Measurements from ENCODE around the gene SMURF1.

SMURF1 gene

DNA sequence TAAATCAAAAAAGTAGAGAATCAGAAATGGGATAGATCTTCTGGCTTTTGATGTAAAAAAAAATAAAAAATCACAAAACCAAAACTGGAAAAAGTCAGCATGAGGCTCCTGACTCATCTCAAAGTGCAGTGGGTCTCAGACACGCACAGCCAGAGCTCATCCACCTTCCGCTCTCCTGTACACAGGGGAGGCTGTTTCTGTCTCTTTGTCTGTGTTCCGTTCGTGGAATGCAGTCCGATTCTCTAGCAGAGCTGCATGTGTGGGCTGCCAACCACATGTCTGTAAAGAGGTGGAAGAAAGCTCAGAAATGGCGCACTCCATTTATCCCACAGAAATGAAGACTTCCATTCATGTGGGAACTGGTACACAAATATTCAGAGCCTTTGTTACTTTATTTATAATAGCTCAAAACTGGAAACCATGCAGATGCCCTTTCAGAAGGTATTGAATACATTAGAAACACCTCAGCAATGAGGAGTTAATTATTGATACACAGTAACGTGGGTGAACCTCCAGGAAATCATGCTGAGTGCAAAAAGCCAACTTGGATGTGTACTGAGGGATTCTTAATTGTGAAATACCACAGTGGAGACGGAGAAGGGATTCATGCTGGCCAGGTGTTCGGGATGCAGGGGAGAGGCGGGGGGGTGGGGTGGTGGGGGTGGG is 142.3 kb downstream of the SMURF1 start:
- DNase-seq = no peak

GRCh38 chr7:99000904-99001465 is 142.9 kb downstream of the SMURF1 start:
- DNase-seq = no peak

DNA sequence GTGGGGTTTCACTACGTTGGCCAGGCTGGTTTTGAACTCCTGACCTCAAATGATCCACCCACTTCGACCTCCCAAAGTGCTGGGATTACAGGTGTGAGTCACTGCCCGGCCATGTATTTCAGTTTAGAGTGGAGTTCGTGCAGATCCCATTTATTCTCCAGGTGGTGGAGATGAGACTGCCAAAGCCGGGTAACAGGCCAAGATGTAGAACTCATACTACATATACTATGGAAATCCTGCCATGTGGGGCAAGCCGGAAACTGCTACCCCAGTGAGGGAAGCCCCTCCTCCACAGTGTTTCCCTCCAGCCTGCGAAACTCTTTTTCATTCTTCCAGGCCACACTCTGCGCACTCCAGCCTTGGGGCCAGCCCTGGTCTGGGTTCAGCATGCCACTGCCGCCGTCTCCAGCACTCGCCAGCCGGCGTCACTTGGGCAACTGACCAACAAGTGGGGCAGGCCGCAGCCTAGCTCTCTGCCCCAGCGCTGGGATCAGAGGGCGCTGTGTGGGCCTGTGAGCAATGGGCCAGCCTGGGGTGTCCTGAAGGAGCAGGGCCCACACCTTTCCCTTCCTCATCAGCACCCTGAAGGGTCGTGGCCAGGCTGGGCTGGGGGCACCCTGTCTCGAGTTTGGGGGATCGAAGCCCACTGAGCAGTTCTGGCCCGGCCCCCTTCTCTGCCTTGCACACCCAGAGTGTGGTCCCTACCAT is 143.6 kb downstream of the SMURF1 start:
- no peak for DNase-seq

GRCh38 chr7:98998821-98999725 is 144.8 kb downstream of the SMURF1 start:
- DNase-seq = no peak

- no peak for DNase-seq
These were observed 146.1 kb downstream of the SMURF1 start for GRCh38 chr7:98997846-98998245.

DNA sequence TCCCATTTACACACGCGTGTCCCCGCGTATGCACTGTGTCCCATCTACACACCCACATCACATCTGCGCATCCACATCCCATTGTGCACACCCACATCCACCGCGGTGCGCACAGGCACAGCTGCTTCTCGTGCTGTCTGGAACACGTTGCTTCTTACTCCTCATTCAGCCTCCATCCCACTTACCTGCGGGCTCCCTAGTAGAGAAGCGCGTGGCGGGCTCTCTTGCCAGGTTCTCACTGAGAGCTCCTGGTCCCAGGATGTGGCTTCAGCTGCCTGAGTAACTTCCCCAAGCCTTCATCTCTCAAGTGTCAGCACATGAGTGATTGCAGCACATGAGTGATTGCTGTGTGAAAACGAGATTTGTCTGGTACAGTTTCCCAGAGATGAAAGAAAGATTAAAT is 147.8 kb downstream of the SMURF1 start:
- no peak for DNase-seq

DNA sequence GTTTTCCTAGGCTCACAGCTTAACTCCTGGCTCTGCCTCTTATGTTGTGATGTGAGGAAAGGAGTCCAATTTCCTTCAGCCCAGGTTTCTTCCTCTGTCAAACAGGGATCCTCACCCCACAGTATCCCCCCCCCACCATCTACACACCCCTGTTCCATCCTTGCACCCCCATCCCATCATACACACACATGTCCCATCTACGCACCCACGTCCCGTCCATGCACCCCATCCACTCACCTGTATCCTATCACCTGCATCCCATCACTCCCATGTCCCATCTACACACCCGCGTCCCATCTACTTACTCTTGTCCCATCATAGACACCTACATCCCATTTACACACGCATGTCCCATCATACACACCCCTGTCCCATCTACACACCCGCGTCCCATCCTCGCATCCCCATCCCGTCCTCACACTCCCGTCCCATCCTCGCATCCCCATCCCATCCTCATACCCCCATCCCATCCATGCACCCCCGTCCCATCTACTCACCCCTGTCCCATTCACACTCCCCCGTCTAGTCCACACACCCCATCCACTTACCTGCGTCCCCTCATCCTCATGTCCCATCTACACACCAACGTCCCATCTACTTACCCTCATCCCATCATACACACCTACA is 148.3 kb downstream of the SMURF1 start:
- no peak for DNase-seq

DNA sequence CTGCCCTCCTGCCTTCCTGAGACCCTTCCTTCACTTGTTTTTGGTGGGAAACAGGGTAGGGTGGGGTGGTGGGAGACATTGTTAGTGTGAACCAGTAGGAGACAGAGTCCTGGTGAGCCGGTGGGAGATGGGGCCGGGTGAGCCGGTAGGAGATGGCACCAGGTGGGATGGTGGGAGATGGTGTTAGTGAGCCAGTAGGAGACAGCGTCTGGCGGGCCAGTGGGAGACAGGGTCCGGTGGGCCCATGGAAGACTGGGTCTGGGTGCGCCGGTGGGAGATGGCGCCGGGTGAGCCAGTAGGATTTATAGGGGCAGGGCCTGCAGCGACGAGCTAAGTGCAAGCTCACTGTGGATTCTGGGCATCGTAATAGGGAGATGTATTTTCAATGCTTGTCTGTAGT is 148.8 kb downstream of the SMURF1 start:
- DNase-seq = no peak

GRCh38 chr7:98994046-98994944 is 149.6 kb downstream of the SMURF1 start:
- DNase-seq = no peak

DNA sequence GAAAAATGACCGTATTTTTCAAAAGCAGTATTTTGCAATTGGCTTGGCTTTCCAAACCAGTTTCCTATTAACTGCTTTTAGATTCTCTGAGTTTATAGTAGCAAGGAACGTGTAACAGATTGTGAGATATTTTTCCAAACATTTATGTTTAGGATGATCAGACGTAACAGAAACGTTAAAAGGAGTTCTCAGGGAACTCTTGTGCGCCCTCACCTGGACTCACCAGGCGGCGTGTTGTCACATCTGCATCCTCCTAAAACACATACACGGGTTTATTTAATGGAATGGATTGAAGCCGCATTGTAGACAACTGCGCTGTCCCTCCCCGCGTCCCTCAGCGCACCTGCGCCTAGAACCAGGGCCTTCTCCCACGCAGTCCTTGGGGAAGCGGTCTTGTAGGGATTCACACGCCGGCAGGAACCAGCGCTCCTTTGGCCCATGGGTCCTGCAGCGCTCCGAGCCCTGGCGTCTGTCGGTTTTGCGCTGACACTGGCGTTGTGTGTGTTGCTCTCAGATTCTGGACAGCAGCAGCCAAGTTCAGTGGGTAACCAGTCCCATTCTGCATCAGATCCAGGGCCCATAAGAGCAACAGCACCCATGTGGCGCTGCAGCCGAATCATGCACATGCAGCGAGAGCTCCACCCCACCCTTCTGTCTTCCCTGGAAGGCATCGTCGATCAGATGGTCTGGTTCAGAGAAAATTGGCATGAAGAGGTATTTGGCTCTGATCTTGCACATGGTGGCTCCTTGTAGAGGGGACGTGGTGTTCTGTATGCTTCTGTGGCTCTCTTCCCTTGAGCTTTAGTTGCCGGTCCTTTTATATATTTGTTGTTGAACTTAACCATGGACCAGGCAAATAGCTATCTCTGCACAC is 150.6 kb downstream of the SMURF1 start:
- peak in 1 of 2 experiments; percentile 56 for DNase-seq

DNA sequence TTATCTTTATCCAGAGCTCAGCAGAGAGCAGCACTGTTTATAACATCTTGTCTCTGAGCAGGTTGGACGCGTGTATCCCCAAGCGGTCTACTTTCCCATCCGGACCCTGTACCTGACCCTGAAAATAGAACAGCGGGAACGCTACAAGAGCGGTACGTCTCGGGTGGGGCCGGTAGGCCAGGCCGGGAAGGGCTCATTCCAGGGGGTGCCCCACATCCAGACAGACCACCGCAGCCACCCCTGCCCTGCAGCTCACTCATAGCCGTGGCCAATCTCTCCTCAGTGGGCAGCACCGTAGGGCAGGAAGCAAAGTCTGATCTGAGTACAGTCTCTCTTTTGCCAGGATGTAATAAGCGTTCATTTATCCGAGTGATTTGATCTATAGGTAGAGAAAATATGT is 151.8 kb downstream of the SMURF1 start:
- DNase-seq = no peak

DNA sequence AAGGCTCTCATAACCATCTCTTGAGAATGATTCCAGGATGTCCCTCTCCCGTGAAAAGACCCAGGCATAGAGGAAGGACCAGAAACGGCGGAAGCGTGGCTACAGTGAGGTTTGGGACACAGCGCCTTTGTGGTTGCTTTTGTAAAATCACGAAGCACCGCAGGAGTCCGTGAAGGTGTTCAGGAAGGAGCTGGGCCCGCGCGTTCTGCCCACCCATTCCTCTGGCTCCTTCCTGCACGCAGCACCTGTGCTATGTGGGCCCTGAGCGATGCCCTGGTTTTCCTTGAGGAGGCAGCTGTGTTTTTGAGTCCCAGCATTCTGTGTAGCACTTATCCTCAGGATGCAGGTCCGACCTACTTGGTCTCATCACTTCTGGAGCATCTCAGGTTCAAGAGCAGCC is 152.8 kb downstream of the SMURF1 start:
- no peak for DNase-seq

- no peak for DNase-seq
These were observed 153.6 kb downstream of the SMURF1 start for GRCh38 chr7:98990356-98990755.

- no peak for DNase-seq
These were observed 155.3 kb downstream of the SMURF1 start for GRCh38 chr7:98988641-98989040.

- DNase-seq = no peak
These were observed 158.0 kb downstream of the SMURF1 start for GRCh38 chr7:98985945-98986344.

DNA sequence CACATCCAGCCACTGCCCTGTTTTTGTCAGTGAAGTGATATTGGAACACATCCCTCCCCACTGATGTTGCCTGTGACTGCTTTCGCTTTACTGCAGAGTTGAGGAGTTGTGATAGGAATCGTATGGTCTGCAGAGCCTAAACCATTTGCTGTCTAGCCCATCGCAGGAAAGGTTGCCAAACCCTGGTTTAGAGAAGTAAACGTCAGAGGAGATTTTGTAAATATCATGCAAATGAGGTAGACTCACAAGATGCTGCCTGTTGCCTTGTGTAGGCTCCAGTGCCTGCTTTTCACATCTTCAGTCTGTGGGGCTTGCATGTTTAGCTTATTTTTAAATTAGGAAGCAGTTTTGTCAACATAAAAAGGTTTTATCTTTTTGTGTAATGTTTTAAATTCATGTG is 158.5 kb downstream of the SMURF1 start:
- no peak for DNase-seq

DNA sequence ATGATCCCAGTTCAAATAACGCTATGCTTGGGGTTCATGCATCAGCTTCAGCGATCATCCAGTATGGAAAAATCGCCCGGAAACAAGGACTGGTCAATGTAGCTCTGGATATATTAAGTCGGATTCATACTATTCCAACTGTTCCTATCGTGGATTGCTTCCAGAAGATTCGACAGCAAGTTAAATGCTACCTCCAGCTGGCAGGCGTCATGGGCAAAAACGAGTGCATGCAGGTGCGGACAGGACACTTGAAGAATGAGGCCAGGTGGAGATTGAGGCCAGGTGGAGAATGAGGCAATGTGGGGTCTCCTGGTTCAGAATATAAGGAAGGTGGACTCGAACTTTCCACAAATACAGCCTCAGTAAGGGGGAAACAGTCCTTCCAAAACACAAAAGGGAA is 159.8 kb downstream of the SMURF1 start:
- no peak for DNase-seq

GRCh38 chr7:98982686-98983085 is 161.2 kb downstream of the SMURF1 start:
- no peak for DNase-seq

DNA sequence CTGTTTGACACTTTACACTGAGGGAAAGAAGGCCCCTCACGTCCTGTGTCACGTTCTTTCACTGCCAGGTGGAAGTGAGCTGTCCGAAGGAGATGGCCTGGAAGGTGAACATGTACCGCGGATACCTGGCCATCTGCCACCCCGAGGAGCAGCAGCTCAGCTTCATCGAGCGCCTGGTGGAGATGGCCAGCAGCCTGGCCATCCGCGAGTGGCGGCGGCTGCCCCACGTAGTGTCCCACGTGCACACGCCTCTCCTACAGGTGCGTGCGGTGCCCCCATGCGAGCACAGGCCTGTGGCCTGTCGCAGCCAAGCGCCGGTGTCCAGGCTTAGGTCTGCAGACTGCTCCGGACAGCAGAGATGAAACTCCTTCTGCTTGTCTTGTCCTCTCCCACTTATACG is 162.2 kb downstream of the SMURF1 start:
- no peak for DNase-seq

DNA sequence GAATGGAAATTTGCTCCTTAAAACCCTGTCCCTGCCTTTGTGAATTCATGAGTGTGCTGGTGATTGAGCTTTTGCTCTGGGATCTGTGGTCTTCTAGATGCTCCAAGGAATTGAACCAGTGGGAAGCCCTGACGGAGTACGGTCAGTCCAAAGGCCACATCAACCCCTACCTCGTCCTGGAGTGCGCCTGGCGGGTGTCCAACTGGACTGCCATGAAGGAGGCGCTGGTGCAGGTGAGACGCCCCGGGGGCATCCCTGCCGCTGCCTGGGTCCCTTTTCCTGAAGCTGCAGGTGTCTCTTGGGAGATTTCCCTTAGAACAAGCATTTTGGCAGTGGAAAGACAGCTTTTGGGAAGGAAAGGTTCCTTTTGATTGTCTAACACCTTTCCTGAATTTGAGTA is 165.2 kb downstream of the SMURF1 start:
- no peak for DNase-seq

Measured in NCI-H526 (cell line).